SK-N-SH (cell line): ENCODE results near the gene ATF4.

Experiments used
- CHD2 ChIP-seq: fragments of 150-350 bp; IDR thresholded peaks from 2 replicates; pipeline ENCODE4 v1.6.1; 2018; ENCODE audit warnings: low read length; ENCODE audit not compliant: partially characterized antibody
- ELF1 ChIP-seq: IDR thresholded peaks from 2 replicates; pipeline ENCODE4 v1.4.0; 2012
- POLR2AphosphoS5 ChIP-seq: IDR thresholded peaks from 2 replicates; pipeline ENCODE4 v1.6.1; 2012; ENCODE audit warnings: low read depth, low read length

- TF ChIP-seq POLR2AphosphoS5 (peak; percentile 81), ELF1 (peak; percentile 59; the same call in 1 of the 2 replicates), CHD2 (peak; percentile 86)
These were observed 12.1 kb downstream of the ATF4 start, which contains the start of gene RPS19BP1 for GRCh38 chr22:39532215-39533073.
